ENCODE data around the gene RFX3.

GRCh38 chr9:3177936-3178335 is 347.9 kb downstream of the RFX3 start:
- TF ChIP-seq EP300 (IDR thresholded peaks at IDR 0.05) (no peak), POLR2A (IDR thresholded peaks at IDR 0.05) (no peak)
- TF ChIP-seq, protein P1, sequence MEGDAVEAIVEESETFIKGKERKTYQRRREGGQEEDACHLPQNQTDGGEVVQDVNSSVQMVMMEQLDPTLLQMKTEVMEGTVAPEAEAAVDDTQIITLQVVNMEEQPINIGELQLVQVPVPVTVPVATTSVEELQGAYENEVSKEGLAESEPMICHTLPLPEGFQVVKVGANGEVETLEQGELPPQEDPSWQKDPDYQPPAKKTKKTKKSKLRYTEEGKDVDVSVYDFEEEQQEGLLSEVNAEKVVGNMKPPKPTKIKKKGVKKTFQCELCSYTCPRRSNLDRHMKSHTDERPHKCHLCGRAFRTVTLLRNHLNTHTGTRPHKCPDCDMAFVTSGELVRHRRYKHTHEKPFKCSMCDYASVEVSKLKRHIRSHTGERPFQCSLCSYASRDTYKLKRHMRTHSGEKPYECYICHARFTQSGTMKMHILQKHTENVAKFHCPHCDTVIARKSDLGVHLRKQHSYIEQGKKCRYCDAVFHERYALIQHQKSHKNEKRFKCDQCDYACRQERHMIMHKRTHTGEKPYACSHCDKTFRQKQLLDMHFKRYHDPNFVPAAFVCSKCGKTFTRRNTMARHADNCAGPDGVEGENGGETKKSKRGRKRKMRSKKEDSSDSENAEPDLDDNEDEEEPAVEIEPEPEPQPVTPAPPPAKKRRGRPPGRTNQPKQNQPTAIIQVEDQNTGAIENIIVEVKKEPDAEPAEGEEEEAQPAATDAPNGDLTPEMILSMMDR (IDR thresholded peaks at IDR 0.05), result no peak
